Stimulated activated CD4-positive, alpha-beta T cell treated with anti-CD3 and anti-CD28 coated beads, Interleukin-12 subunit alpha, Interleukin-12 subunit beta, amount 100 ng/mL, for 24 hours (primary cell): ENCODE data around the gene GUCY1A1.

Experiments used
- DNase-seq, 2 experiments: peaks; one replicate each; pipeline ENCODE4 v3.0.0-alpha.2; 2020; ENCODE audit warnings: low read depth in 2 of 2

The GUCY1A1 gene

GRCh38 chr4:155692361-155692760 is 25.7 kb downstream of the GUCY1A1 start:
- DNase-seq, result no peak

- no peak for DNase-seq
These were observed 26.5 kb downstream of the GUCY1A1 start for GRCh38 chr4:155693015-155693663.

DNA sequence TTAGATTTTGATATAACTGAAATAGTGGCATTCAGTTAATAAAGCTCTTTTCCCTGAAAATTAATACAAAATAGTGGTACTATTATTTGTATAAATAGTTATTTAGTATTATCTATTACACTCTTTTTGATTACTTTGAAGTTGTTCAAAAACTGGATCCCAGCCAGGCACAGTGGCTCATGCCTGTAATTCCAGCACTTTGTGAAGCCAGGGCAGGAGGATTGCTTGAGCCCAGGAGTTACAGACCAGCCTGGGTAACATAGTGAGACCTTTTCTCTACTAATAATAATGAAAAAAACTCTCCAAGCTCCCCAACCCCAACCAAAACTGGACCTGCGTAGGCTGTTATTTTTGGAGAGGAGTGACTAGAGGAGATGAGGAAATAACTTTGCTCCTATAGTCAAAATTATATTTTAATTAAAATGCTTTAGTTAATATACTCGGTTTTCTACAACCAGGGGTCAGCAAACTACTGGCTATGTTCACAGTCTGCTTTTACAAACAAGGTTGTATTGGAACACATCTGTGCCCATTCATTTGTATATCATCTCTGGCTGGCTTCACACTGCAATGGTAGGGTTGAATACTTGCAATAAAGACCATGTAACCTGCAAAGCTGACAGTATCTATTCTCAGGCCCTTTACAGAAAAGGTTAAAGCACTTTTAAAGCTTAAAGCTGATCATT is 27.6 kb downstream of the GUCY1A1 start:
- DNase-seq, result no peak

GRCh38 chr4:155696226-155696625 is 29.6 kb downstream of the GUCY1A1 start:
- no peak for DNase-seq

DNA sequence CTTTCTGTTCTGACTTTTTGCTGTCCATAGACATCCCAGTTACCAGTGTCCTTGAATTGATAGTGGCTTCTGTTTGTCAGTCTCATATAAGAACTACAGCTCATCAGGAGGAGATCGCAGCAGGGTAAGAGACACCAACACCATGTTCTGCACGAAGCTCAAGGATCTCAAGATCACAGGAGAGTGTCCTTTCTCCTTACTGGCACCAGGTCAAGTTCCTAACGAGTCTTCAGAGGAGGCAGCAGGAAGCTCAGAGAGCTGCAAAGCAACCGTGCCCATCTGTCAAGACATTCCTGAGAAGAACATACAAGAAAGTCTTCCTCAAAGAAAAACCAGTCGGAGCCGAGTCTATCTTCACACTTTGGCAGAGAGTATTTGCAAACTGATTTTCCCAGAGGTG is 30.1 kb downstream of the GUCY1A1 start:
- DNase-seq, result no peak

DNA sequence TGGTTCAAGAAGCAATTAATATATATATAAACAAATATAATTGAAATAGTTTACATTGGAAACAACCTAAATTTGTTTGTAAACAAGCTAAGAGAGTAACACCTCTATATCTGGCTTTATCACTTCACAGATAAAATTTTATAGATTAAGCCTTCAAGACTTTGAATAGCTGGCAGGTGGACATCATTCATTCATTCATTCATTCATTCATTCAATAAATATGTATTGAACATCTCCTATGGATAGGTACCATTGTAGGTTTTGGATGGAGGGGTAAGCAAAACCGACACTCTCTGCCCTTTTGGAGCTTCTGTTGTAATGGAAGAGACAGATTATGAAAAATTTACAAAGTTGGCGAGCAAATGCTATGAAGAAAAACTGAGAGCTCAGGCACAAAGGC is 35.2 kb downstream of the GUCY1A1 start:
- no peak for DNase-seq

DNA sequence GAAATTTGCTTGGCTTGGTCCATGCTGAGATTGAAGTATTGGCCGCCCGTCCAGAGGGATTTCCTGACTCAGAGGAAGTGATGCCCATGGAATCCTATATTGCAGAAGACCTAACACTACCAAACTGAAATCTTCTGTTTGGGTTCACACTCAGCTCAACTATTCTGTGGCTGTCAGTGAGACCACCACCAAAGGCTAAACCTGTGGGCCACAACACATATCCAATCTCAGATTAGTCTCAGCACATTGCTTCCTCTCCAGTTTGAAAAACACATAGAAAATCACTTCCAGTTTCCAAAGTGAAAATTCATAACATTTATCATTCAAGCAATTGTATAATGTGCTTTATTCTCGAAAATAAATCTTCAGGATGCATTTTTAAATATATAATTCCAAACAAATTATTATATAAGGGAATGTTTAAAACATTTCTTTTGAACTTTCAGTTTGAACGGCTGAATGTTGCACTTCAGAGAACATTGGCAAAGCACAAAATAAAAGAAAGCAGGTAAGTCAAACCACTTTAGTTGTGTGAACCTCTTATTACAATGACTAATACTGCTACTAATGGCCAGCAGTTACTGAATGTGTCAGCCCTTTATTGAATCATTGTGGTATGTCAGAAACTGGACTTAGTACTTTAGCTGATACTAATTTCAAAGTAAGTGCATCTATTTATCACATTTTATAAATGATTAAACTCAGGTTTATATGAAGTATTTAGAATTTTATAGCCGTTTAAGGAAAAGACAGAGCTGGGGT is 37.0 kb downstream of the GUCY1A1 start:
- DNase-seq, result no peak

- DNase-seq, result no peak
These were observed 38.3 kb downstream of the GUCY1A1 start for GRCh38 chr4:155704841-155705404.

DNA sequence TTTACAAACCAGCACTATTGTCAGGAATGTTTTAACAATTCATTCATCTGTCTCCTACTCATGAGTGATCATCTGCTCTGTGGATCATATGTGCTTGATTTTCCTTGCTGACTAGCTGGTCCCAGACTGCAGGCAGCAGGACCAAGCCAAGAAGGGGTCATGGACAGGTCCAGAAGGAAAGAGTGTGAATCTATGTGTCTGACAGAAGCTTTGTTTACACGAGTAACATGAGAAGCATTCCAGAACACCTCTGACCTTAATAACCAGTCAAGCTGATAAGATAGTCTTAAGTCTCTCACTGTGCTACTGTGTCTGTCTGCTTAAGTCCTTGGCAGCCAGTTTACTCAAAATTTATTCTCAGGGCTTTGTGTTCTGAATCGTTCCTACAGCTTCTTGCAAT is 39.0 kb downstream of the GUCY1A1 start:
- DNase-seq, result no peak

GRCh38 chr4:155706147-155706546 is 39.5 kb downstream of the GUCY1A1 start:
- no peak for DNase-seq

DNA sequence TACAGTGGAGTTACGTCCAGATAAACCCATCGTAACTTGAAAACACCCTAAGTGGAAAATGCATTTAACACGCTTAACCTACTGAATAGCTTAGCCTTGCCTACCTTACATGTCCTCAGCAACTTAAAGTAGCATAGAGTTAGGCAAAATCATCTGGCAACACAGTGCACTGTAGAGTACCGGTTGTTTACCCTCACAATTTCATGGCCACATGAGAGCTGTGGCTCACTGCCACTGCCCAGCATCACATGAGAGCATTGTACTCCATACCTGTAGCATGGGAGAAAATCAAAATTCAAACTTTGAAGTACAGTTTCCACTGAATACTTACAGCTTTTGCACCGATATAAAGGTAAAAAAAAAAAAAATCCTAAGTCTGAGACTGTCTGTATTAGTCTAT is 40.6 kb downstream of the GUCY1A1 start:
- no peak for DNase-seq

- no peak for DNase-seq
These were observed 42.1 kb downstream of the GUCY1A1 start for GRCh38 chr4:155708782-155709181.

DNA sequence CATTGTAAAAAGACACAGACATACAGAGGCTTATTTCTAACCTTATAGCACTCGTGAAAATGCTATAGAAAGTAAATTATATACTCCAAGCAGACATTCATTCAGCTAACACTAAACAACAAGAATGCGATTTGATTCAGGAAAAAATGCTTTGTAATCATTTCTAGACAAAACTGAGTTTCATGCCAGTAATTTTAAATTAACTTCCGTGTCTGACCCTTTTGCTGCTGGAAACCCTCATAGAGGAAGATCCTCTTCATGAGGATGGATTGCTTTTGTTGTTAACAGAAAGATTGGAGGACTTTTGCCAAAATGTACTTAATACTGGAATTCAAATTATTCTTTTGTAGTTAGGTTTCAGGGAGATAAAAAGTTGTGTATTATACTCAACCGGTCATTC is 43.3 kb downstream of the GUCY1A1 start:
- no peak for DNase-seq

DNA sequence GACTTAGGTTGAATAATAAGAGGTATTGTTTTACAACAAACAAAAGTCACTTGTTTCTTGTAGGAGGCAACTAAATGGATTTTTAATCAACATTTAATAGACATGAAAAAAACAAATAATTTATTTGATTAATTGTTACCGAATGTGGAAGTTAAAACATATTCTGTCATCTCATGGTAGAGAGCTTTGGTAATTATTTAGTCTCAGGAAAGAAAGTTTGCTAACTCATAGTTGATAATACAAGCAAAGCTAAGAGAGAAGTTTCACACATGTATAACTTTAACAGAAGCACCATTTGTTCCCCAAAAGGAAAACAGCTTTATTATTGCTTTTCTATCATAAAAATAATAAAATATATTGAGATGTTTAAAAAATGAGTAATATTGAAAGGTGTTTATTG is 44.9 kb downstream of the GUCY1A1 start:
- DNase-seq, result no peak

DNA sequence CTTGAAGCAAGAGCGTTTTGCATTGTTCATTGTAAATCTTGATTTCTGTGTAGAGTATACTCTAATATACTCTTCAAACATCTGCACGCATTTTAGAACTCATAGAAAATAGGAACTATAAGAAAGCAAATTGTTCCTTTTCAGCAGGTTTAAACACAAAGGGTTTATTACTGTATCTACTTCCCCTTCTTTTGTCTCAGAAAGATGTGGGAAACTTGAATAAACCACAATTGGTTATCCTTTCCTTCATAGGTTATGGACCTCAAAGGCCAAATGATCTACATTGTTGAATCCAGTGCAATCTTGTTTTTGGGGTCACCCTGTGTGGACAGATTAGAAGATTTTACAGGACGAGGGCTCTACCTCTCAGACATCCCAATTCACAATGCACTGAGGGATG is 46.2 kb downstream of the GUCY1A1 start:
- no peak for DNase-seq

DNA sequence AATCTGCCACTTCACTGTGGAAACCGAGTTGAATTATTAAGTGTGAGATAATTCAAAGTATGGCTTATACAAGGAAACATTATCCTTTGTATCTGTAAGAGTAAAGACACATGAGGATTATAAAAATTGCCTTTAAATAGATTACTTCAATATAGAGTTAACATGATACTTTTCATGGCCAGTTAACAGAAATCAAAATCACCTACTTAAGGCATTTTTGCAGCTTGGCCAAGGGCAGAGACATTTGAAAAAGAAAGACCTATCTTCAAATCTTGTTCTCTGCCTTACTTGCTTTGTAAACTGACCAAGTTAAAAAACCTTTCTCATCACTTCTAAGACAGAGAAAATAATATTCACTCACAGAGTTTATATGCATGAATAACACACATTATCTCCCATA is 47.3 kb downstream of the GUCY1A1 start:
- no peak for DNase-seq

DNA sequence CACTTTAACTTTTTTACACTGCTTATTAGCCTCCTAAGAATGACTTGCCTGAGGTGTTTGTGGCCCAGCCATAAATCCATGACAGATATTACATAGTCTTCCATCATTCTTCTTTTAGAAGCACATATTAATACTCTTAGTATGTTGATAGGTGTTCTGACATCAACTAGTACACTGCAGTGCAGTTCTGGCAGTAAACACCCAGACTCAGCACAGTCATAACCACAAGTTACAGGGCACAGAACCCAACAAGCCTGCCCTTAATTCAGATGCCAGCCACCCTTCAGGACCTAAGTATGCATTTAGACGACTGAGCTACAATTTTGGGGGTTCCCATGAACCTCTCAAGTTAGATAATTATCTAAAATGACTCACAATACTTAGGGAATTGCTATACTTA is 55.7 kb downstream of the GUCY1A1 start:
- no peak for DNase-seq

DNA sequence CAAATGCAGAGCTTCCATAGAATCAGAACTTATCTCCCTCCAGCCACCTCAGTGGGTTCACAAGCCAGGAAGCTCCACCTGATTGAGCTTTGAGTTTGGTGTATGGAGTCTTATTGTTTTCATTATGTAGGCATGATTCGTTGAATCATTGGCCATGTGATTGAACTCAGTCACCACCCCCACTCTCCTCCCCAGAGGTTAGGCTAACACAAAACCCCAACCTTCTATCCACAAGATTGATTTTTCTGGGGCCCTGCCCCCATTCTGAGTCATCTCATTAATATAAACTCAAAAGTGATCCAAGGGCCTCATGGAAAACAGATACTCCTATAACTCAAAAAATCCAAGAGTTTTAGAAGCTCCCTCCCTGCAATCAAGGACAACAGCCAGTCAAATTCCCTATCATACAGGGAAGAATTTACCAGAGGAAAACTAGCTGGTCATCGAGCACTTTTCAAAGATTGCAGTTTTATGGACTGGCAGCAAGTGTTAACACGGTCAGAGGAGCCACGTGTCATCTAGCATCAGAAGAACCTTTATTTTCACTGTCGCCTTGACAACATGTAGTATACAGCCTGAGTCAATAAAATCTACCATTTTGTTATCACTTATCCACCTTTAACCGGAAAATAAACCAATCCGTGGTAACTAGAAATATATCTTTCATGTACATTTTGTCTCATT is 56.3 kb downstream of the GUCY1A1 start:
- no peak for DNase-seq

DNA sequence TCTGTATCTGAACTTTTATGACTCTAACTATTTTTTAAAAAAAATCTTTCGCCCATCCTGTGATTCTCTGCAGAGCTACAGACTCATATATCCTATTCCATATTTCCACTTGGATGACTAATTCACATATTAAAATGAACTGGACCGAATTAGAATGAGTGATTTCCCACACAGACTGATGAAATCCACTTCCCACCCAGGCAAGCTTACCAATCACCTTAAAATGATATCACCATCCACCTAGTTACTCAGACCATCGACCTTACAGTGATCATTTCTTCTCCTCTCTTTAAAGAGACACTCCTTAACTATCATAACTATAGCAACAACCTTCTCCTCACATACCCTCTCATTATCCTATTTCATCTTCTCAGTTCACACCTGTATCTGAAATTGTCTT is 58.1 kb downstream of the GUCY1A1 start:
- no peak for DNase-seq

- DNase-seq, result no peak
These were observed 67.4 kb downstream of the GUCY1A1 start for GRCh38 chr4:155734065-155734464.

DNA sequence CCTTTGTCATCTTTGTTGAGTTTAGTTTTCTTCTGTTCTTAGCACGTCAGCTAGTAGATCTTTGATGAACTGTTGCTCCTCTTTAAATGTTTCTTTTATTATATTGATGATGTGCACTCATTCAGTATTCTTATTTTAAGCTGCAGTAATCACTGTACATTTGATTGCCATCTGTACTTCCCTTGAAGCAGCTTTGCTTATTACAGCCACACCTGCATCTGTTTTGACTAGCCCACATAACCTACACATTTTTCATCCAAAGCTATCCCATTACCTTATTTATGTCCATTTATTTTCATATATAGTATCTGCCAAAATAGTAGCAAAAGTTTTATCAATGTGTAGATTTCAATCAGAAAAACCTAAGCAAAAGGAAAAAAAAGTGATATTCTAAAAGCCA is 68.3 kb downstream of the GUCY1A1 start:
- no peak for DNase-seq

DNA sequence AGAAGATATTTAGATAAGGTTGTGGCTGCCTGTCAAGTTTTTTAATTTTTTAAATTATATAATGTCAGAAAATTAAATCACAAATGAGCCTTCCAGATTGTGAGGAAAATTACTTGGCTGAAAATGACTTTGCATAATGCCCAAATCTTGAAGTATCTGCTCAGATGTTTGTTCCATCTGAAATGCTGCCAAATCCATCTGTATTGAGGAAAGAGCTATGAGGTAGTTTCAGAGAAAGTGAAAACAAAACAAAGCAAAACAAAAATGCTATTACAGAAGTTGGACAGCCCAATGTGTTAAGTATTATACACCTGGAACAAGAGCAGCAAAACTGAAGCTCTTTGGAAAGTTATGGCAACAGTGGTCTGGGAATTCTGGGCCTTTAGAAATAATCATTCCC is 68.8 kb downstream of the GUCY1A1 start:
- DNase-seq, result no peak
